ENCODE data around the gene IFI35.

DNA sequence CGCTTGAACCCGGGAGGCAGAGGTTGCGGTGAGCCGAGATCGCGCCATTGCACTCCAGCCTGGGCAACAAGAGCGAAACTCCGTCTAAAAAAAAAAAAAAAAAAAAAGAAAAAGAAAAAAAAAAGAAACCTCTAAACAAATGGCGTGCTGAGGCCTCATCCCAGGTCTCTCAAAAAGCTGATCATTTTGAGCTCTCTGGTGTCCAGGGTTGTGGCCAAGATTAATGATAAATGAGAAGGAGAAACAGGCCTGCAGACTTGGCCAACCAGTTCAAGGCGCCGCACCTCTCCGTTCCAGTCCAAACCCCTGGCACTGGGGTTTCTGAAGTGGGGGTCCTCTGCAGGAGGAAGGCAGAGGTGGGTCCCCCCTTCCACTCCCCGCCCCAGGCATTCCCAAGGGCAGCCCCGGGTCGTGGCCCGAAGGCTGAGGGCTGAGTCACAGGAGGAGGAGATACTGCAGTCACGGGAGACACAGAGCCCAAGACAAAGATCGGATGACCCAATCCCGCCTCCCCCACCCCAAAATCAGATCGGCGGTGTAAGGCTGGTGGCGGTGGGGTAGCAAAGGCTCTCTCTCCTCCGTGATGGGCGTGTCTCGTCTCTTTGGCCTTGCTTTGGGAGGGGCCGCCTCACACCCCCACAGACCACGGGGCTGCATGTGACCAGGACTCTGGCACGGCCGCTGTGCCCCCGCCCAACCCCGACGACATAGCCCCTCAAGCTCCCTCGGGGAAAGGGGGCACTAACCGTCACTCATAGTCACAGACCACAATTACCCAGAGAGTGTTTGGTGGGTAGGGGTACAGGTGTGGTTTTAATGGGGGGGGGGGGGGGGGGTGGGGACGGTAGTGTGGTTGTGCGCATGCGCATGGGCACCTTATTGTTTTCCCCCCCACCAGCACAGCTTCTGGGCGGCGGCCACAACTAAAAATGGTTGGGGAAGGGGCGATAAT, 14.5 kb downstream of the IFI35 start:
- TF ChIP-seq, protein P1, sequence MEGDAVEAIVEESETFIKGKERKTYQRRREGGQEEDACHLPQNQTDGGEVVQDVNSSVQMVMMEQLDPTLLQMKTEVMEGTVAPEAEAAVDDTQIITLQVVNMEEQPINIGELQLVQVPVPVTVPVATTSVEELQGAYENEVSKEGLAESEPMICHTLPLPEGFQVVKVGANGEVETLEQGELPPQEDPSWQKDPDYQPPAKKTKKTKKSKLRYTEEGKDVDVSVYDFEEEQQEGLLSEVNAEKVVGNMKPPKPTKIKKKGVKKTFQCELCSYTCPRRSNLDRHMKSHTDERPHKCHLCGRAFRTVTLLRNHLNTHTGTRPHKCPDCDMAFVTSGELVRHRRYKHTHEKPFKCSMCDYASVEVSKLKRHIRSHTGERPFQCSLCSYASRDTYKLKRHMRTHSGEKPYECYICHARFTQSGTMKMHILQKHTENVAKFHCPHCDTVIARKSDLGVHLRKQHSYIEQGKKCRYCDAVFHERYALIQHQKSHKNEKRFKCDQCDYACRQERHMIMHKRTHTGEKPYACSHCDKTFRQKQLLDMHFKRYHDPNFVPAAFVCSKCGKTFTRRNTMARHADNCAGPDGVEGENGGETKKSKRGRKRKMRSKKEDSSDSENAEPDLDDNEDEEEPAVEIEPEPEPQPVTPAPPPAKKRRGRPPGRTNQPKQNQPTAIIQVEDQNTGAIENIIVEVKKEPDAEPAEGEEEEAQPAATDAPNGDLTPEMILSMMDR (IDR thresholded peaks at IDR 0.05), result no peak
- no peak for TF ChIP-seq POLR2A (IDR thresholded peaks at IDR 0.05)

All from stomach (tissue), 4 donors.